ENCODE measurements around the gene FLII. TPM values are rescaled to one million over a fixed set of nuclear protein-coding genes. Genes with fewer than 3 reads are reported as not detected.
A peak's percentile ranks its signal among the peaks of the same experiment; 100 is the strongest.

FLII gene
- total and polyA plus RNA-seq, 2 of the 13 experiments (the other 11 are each of a cell fraction or from before 2014, with no cell fraction given), result 130 to 303 TPM

- TF ChIP-seq, protein P1, sequence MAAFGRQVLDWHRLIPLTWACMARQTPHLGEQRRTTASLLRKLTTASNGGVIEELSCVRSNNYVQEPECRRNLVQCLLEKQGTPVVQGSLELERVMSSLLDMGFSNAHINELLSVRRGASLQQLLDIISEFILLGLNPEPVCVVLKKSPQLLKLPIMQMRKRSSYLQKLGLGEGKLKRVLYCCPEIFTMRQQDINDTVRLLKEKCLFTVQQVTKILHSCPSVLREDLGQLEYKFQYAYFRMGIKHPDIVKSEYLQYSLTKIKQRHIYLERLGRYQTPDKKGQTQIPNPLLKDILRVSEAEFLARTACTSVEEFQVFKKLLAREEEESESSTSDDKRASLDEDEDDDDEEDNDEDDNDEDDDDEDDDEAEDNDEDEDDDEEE (CRISPR knock-in tag; IDR thresholded peaks at IDR 0.05), result no peak
- TF ChIP-seq ETV6 (CRISPR knock-in tag; conservative IDR thresholded peaks at IDR 0.05), result peak; percentile 83; the same call in 1 of the 2 replicates
- peak; percentile 58; the same call in 1 of the 2 replicates for TF ChIP-seq POLR2G (IDR thresholded peaks at IDR 0.05; ENCODE audit: low read depth, low read length)
- TF ChIP-seq ZNF749 (CRISPR knock-in tag; IDR thresholded peaks at IDR 0.05; ENCODE audit: borderline replicate concordance), result no peak
- peak; percentile 75 for TF ChIP-seq ASH2L (IDR thresholded peaks at IDR 0.05; ENCODE audit: insufficient read length, low read depth, low read length)
- no peak for TF ChIP-seq ARHGAP35 (CRISPR knock-in tag; IDR thresholded peaks at IDR 0.05; ENCODE audit: borderline replicate concordance)
- TF ChIP-seq ZNF335 (CRISPR knock-in tag; IDR thresholded peaks at IDR 0.05), result no peak
- TF ChIP-seq, protein P2, sequence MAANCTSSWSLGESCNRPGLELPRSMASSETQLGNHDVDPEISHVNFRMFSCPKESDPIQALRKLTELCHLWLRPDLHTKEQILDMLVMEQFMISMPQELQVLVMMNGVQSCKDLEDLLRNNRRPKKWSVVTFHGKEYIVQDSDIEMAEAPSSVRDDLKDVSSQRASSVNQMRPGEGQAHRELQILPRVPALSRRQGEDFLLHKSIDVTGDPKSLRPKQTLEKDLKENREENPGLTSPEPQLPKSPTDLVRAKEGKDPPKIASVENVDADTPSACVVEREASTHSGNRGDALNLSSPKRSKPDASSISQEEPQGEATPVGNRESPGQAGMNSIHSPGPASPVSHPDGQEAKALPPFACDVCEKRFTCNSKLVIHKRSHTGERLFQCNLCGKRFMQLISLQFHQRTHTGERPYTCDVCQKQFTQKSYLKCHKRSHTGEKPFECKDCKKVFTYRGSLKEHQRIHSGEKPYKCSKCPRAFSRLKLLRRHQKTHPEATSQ (CRISPR knock-in tag; IDR thresholded peaks at IDR 0.05; ENCODE audit: borderline replicate concordance), result no peak
- no peak; the same call in 1 of the 2 replicates for TF ChIP-seq ZNF34 (CRISPR knock-in tag; IDR thresholded peaks at IDR 0.05; ENCODE audit: borderline replicate concordance)
- TF ChIP-seq RBM39 (IDR thresholded peaks at IDR 0.05; ENCODE audit: low read depth, low read length, poor library complexity, severe bottlenecking), result peak; percentile 34
- TF ChIP-seq ZXDC (CRISPR knock-in tag; IDR thresholded peaks at IDR 0.05), result peak; percentile 17; the same call in 1 of the 2 replicates
- no peak for TF ChIP-seq SNAPC2 (CRISPR knock-in tag; IDR thresholded peaks at IDR 0.05)
- no peak for TF ChIP-seq MLXIP (CRISPR knock-in tag; IDR thresholded peaks at IDR 0.05; ENCODE audit: borderline replicate concordance)
- TF ChIP-seq SIX1 (CRISPR knock-in tag; IDR thresholded peaks at IDR 0.05; ENCODE audit: borderline replicate concordance), result 0 out of 2 replicates have a peak, but pooled peaks have one; percentile 21
- TF ChIP-seq IRX3 (CRISPR knock-in tag; IDR thresholded peaks at IDR 0.05; ENCODE audit: borderline replicate concordance, low read depth), result no peak
- no peak for TF ChIP-seq ARID3A (IDR thresholded peaks at IDR 0.05; ENCODE audit: low read depth, low read length)
- no peak for TF ChIP-seq ZBTB3 (CRISPR knock-in tag; IDR thresholded peaks at IDR 0.05; ENCODE audit: borderline replicate concordance, low read depth)
Measured at GRCh38 chr17:18258356-18259038, at the start of gene FLII (continued).

Data from HepG2 (cell line).